Stimulated activated CD4-positive, alpha-beta T cell treated with anti-CD3 and anti-CD28 coated beads, Interleukin-12 subunit alpha, Interleukin-12 subunit beta, amount 100 ng/mL, for 4 hours (primary cell): ENCODE measurements around the gene C4orf54.

Experiments used
- DNase-seq: peaks from one replicate; pipeline ENCODE4 v3.0.0-alpha.2; 2020

C4orf54 gene

GRCh38 chr4:99657798-99658197 is at the start of gene C4orf54:
C4orf54 (minus strand) TSS chr4:99657828; CDS start chr4:99654648, 3,180 bp downstream.
- DNase-seq, result no peak

DNA sequence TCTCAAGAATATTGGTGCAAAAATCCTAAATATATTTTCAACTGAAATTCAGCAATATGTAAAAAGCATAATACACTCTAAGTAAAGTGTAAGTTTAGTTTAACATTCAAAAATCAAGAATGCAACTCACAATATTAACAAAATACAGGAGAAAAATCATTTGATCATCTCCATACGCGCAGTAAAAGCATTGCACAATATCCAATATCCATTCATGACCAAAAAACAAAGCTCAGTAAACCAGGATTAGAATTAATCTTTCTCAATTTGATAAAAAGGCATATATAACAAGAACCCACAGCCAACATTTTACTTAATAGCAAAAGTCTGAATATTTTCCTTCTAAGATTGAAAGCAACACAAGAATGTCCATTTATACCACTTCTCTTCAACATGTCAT is 48.3 kb upstream of the C4orf54 start:
- DNase-seq, result no peak

GRCh38 chr4:99696801-99697200 is 39.2 kb upstream of the C4orf54 start:
- DNase-seq, result no peak

DNA sequence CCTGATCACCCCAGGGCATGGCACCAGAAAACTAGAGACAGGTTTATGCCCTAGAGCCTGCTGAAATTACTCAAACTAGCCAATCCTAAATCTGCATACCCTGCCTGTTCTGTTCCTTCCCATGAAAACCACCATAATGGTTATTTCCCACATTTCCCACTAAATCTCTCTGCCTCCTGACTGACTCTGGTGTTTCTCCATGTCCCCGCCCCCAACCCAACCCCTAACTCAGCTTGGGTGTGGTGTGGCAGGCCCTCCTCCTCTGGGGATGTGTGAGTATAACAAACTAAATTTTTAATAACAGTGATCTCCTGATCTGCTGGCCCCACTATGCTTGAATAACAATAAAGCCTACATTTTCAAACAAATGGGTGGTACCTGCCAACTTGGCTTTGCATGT is 35.5 kb upstream of the C4orf54 start:
- no peak for DNase-seq

- no peak for DNase-seq
These were observed 33.4 kb upstream of the C4orf54 start for GRCh38 chr4:99690990-99691389.

- no peak for DNase-seq
These were observed 32.8 kb upstream of the C4orf54 start for GRCh38 chr4:99690472-99690871.

DNA sequence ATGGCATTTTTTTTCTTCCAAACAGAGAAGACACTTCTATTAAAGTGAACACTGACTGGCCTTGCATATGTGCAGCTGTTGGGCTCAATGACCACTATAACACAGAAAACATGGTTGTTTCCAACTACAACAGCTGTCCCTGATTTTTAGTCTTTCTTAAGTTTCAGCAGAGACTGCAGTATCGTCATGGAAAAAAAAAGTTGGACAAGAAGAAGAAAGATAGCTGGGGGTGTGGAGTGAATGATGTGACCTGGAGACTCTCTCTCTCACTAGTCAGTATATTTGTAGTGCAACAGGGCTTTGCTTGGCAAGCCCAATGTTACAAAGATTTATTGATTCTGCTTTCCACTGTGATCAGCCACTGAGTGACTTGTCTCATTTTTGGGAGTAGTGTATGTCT is 29.5 kb upstream of the C4orf54 start:
- no peak for DNase-seq

DNA sequence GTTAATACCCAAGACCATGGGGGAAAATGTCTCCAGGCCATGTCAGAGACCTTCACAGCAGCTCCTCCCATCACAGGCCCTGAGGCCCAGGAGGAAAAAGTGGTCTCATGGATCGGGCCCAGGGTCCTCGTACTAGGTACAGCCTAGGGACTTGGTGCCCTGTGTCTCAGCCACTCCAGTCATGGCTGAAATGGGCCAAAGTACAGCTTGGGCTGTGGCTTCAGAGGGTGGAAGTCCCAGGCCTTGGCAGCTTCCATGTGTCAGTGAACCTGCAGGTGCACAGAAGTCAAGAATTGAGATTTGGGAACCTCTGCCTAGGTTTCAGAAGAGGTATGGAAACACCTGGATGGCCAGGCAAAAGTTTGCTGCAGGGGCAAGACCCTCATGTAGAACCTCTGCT is 27.6 kb upstream of the C4orf54 start:
- no peak for DNase-seq

GRCh38 chr4:99683895-99684294 is 26.3 kb upstream of the C4orf54 start:
- DNase-seq, result no peak

GRCh38 chr4:99679976-99680375 is 22.3 kb upstream of the C4orf54 start:
- DNase-seq, result no peak

DNA sequence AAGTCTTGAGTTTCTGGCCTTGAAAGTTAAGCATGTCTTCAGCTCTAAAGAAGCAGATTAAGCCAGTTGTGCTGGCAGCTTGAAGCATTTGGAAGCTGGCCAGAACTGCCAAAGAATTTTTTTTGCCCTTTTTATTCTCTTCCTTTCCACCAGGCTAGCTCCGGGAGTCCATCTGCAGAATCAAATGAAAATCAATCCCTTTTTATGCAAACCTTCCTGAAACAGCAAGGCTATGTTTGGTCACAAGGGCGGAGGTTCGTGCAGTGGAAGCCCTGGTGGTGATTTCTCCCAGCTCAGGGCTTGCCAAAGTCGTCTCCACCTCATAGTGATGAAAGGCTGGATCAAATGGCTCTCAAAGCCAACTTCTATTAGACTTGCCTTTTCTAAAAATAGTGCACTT is 21.6 kb upstream of the C4orf54 start:
- DNase-seq, result no peak

DNA sequence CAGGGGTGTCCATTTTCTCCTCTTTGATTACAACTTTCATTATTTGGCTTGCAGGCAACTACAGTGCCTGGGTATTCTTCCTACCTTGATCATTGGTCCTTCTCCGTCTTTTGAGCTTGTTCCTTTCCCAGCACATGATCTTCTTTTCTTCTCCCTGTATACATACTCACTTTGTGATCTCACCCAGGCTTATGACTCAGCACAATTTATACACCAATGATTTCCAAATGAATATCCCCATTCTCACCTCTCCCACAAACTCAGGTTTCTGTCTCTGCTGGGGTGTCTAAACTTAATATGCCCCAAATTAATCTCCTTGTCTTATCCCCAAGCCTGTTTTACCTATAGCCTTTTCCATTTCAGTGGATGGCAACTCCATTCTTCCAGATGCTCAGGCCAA is 19.5 kb upstream of the C4orf54 start:
- no peak for DNase-seq

DNA sequence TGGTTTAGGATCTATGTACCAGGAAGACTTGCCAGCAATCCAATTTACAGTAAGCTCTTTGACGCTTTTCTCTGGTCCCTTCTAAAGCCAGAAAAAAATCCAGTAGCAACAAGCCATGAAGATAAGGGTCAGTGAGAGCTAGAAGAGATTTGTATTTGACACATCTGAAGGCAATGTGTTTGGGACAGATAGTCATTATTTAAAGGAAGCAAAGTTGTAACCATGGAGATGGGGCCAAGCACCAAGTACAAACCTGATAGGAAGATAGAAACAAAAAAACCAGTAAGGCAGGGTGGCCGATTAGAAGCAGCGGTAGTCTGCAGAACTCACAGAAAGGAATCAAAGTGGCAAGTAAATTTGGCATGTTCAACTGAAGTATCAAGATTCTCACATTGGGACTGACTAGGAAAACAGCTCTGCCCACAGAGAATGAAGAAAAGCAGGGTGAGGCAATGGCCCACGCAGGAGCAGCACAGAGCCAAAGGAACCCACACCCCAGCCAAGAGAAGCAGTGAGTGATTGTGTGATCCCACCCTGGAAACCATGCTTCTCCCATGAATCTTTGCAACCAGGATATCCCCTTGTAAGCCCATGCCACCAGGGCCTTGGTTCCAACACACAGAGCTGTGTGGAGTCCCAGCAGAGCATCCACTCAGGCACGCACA is 12.9 kb upstream of the C4orf54 start:
- DNase-seq, result no peak

- DNase-seq, result no peak
These were observed 11.5 kb upstream of the C4orf54 start for GRCh38 chr4:99669084-99669483.

GRCh38 chr4:99668472-99668871 is 10.8 kb upstream of the C4orf54 start:
- no peak for DNase-seq

DNA sequence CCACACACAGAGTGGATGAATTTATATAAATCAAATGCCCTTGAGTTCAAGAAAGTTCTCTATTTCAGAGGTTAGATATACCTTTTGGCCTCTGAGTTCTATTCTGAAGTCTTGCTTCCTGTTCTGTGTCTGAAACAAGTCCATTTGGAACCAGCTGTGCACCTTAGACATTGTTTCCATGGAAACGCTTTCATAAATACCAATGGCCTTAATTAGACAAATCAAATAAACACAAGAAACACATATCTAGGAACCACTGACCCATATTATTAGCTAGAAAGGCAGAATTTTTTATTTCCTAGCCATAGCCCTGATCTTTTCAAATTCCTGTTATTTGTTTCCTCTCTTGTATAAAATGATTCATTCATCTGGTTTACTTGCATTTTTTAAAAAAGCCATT is 8.4 kb upstream of the C4orf54 start:
- DNase-seq, result no peak

GRCh38 chr4:99664716-99665115 is 7.1 kb upstream of the C4orf54 start:
- DNase-seq, result no peak

DNA sequence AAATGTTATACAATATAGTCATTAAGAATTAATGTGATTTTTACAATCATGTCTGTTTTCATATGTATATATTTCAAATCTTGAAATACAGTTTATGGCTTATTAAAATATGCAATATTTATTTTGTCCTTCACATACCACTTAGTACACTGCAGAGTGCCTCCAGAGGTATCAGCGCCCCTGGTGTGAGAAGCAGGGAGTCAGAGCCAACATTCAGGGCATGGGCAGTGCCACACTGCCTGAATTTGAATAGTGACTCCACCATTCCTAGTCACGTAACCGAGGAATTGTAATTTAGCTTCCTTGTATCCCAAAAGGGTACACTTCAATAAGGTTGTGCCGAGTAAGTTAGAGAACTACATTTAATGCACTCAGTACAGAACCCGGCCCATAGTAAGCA is 4.3 kb upstream of the C4orf54 start:
- no peak for DNase-seq

DNA sequence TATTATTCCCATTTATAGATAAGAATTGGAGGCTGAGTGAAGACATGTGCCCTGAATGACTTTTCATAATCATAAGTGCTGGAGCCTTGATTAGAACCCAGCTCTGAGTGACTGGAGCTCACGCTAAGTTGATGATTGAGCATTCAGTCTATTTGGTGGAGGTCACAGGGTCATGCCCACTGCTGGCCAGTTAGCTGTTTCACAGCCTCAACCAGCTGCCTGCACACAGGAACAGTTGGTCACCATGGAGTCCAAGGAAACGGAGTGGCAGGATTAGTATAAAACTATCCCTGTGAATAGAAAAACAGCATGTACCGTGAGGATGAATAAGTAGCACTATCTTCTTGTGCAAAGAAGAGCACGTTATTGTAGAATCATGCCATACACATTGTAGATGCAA is 1.0 kb upstream of the C4orf54 start:
- no peak for DNase-seq

GRCh38 chr4:99655308-99656081 is 2.1 kb downstream of the C4orf54 start:
- DNase-seq, result no peak

DNA sequence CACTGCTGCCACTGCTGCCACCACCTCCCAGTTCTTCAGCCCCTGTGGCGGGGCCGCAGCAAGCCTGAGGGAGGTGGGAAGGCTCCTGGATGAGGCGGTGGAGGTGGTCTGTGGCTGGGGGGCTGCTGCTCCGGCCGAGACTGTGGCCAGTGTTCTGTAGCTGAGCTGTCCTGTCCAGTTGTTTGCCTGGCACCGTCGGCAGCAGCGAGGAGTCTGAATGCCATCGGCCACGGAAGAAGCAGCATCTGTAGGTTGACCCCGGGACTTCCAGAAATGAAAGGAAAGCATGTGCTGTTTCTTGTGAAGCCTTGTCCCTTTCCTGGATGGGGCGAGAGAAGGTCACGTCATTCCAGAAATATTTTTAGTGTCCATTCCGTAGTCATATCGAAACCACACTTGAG is 3.3 kb downstream of the C4orf54 start:
- DNase-seq, result no peak

DNA sequence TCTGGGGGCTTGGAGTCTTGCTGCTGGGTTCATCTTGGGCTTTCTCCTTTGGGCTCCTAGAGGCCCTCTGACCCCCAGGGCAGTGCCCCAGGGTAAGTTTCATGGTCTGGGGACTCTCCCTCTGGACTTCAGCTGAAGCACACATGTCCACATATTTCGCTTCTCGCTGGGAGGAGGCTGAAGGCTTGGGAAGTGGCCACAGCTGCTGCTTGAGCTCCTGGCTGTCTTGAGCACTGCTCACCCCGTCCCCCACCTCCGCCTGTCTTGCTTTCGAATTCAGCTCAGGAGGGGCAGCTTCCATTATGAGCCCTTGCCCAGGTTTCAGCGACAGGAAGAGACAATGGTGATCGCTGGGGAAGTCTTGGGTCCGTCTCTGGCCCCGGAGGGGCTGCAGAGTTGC is 3.7 kb downstream of the C4orf54 start:
- DNase-seq, result no peak

DNA sequence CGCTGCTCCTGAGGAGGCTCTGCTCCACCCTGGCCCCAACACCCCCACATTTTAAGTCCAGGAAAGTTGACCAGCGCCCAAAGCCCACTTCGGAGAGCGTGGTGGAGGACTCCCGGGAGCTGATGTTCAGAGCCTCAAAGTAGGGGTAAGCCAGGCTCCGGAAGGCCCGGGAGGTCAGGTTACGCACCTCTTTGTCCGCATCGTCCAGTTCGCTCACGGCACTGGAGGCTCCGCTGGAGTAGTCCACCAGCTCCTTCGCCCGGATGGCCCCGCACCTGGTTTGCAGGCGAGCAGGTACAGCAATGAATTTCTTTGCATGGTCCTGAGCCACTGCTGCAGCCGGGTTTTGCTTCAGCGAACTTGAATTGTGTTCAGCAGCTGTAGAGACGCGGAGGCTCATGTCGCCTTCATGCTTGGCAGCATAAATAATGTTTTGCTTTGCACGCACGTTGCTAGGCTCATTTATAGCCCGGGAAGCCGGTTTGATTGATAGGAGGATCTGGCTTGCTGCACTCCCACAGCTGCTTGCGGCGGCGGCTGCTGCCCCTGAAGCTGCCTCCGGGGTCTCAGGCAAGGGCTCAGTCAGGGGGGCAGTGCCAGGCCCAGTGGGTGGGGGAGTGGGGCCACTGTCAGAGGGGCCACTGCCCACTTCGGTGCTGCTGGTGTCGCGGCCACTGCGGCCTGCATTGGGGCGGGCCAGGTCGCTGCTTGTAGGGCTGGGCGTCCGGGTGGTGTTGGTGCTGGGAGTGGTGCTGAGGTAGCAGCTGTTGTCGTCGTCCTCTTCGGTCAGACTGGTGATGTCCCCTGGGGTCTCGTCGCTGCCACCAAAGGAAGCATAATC is 4.8 kb downstream of the C4orf54 start:
- no peak for DNase-seq
